ENCODE measurements around the gene U2AF2. TPM values are rescaled to one million over a fixed set of nuclear protein-coding genes. Genes with fewer than 3 reads are reported as not detected.

The U2AF2 gene
- total RNA-seq, 1 experiment from 2014 or later = 323 TPM

DNA sequence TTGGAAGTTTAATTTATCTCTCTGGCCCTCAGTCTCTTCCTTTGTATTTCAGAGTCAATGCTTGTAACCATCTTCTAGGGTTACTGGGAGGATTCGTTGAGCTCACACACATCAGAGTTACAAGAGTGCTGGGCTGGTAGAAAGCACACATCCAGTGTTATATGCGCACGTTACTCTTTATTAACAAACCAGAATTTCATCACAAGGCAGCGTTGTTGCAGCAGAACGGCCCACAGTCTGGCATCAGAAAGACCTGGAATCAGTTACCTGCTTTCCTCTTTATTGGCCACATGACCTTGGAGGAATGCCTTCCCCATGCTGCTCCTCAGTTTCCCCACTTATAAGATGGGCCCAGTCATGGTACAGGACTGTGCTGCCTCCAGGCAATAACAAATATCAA lies 45.5 kb upstream of the U2AF2 start:
- Histone ChIP-seq H3K36me3 (ENCODE audit: low read depth) (peaks cover 12% of the 10 kb centered on the region; the same call in 1 of the 2 replicates), H3F3A (ENCODE audit: insufficient read depth, low read depth) (peaks cover 36% of the 10 kb centered on the region), H2AFZ (no peak overlapping the region), H3K4me3 (no peak overlapping the region), H3K79me2 (ENCODE audit: low read depth) (peaks cover 40% of the 10 kb centered on the region), H3K9me3 (ENCODE audit: insufficient read depth, low read depth) (no peaks in the 10 kb centered on the region), H3K27ac (no peak overlapping the region), H4K20me1 (ENCODE audit: insufficient read depth) (peaks cover 50% of the 10 kb centered on the region), H3K27me3 (ENCODE audit: insufficient read depth, low read depth) (no peaks in the 10 kb centered on the region), H3K4me2 (no peak overlapping the region), H3K4me1 (replicated peaks; ENCODE audit: insufficient read depth) (peaks cover 10% of the 10 kb centered on the region), H3K9me2 (ENCODE audit: insufficient read depth) (no peaks in the 10 kb centered on the region)
- ChIA-PET POLR2A (ENCODE audit: unreplicated experiment) (no interaction called here), CTCF (interaction anchor here (0.6 kb wide), 1 partner anchor 15 kb away, joined by 13 read pairs; the partner anchor contains the start of gene ZNF784)
- intact Hi-C loops (cut with micrococcal nuclease; ENCODE audit: unreplicated experiment) = no loop called here
- no TSS peak for BruUV-seq (replicated peaks)
- TF ChIP-seq EZH2 (IDR thresholded peaks at IDR 0.05; ENCODE audit: low read depth) = no peak
- TF ChIP-seq CTCF (conservative IDR thresholded peaks at IDR 0.05) = no peak
- peak in 1 of 2 experiments; percentile 20 for DNase-seq

GRCh38 chr19:55611300-55611982 lies 43.4 kb upstream of the U2AF2 start:
- Histone ChIP-seq H2AFZ (no peak overlapping the region), H3K4me1 (replicated peaks; ENCODE audit: insufficient read depth) (peaks cover 6% of the 10 kb centered on the region), H3K9me3 (ENCODE audit: insufficient read depth, low read depth) (no peaks in the 10 kb centered on the region), H3F3A (ENCODE audit: insufficient read depth, low read depth) (peaks cover 25% of the 10 kb centered on the region; the same call in 1 of the 2 replicates), H3K79me2 (ENCODE audit: low read depth) (peaks cover 34% of the 10 kb centered on the region), H3K27ac (no peak overlapping the region), H3K27me3 (ENCODE audit: insufficient read depth, low read depth) (no peaks in the 10 kb centered on the region), H4K20me1 (ENCODE audit: insufficient read depth) (peaks cover 49% of the 10 kb centered on the region), H3K9me2 (ENCODE audit: insufficient read depth) (no peaks in the 10 kb centered on the region), H3K4me3 (no peak overlapping the region), H3K36me3 (ENCODE audit: low read depth) (peaks cover 12% of the 10 kb centered on the region; the same call in 1 of the 2 replicates), H3K4me2 (no peak overlapping the region)
- BruUV-seq (replicated peaks) = no TSS peak
- ChIA-PET CTCF (interaction anchor here (0.6 kb wide), 1 partner anchor 143 kb away, joined by 3 read pairs; no protein-coding TSS in a partner anchor), POLR2A (ENCODE audit: unreplicated experiment) (no interaction called here)
- DNase-seq = no peak
- TF ChIP-seq CTCF (conservative IDR thresholded peaks at IDR 0.05) (no peak), EZH2 (IDR thresholded peaks at IDR 0.05; ENCODE audit: low read depth) (no peak)
- intact Hi-C loops (cut with micrococcal nuclease; ENCODE audit: unreplicated experiment) = no loop called here

GRCh38 chr19:55611983-55612645 lies 42.7 kb upstream of the U2AF2 start:
- DNase-seq = peak in 1 of 2 experiments; percentile 33
- CTCF ChIA-PET = no interaction called here
- TF ChIP-seq EZH2 (IDR thresholded peaks at IDR 0.05; ENCODE audit: low read depth) (no peak), CTCF (conservative IDR thresholded peaks at IDR 0.05) (no peak)

More at GRCh38 chr19:55611983-55612645, 42.7 kb upstream of the U2AF2 start:
- Histone ChIP-seq H4K20me1 (ENCODE audit: insufficient read depth) (peaks cover 43% of the 10 kb centered on the region), H3K4me1 (replicated peaks; ENCODE audit: insufficient read depth) (no peaks in the 10 kb centered on the region; the same call in 1 of the 2 replicates), H3K27ac (no peak overlapping the region), H3K9me3 (ENCODE audit: insufficient read depth, low read depth) (no peaks in the 10 kb centered on the region), H3K9me2 (ENCODE audit: insufficient read depth) (no peaks in the 10 kb centered on the region), H3K4me3 (no peak overlapping the region), H3K27me3 (ENCODE audit: insufficient read depth, low read depth) (no peaks in the 10 kb centered on the region), H2AFZ (no peak overlapping the region), H3F3A (ENCODE audit: insufficient read depth, low read depth) (peaks cover 25% of the 10 kb centered on the region; the same call in 1 of the 2 replicates), H3K36me3 (ENCODE audit: low read depth) (peaks cover 12% of the 10 kb centered on the region; the same call in 1 of the 2 replicates), H3K79me2 (ENCODE audit: low read depth) (peaks cover 27% of the 10 kb centered on the region), H3K4me2 (no peak overlapping the region)
- BruUV-seq (replicated peaks) = no TSS peak
- POLR2A ChIA-PET (ENCODE audit: unreplicated experiment) = no interaction called here
- intact Hi-C loops (cut with micrococcal nuclease; ENCODE audit: unreplicated experiment) = no loop called here
